Mammary epithelial cell (primary cell): ENCODE data around the gene PGAP2.

ENCODE experiments used
- CTCF ChIP-seq, 2 donors: IDR thresholded peaks in 1 of 2; conservative IDR thresholded peaks in 1 of 2; 2 replicates each; pipeline ENCODE4 v1.5.1; 2011 to 2012; ENCODE audit warnings: inconsistent platforms in 2 of 2, low read length in 2 of 2, mild to moderate bottlenecking in 2 of 2, control low read depth in 1 of 2, low read depth in 1 of 2; ENCODE audit not compliant: insufficient read depth in 1 of 2; ENCODE audit errors: extremely low read depth in 1 of 2
- EZH2 ChIP-seq: IDR thresholded peaks from 2 replicates; pipeline ENCODE4 v1.6.1; 2012; ENCODE audit warnings: low read length, inconsistent platforms, borderline replicate concordance

- TF ChIP-seq CTCF (conservative IDR thresholded peaks at IDR 0.05 in 1 of 2, IDR thresholded peaks at IDR 0.05 in 1 of 2; ENCODE audit: extremely low read depth in 1 of 2, insufficient read depth in 1 of 2, low read depth in 1 of 2, low read length in 2 of 2) (no peak), EZH2 (no peak)
Measured at GRCh38 chr11:3830730-3831129, 22.4 kb downstream of the PGAP2 start.
